Activated T-cell treated with anti-CD3 and anti-CD28 coated beads, Interleukin-2, amount 50 U/mL, for 72 hours (primary cell): ENCODE measurements around the gene MDGA2. TPM values are rescaled to one million over a fixed set of nuclear protein-coding genes. Genes with fewer than 3 reads are reported as not detected.

Experiments
- ATAC-seq, 2 donors: fragments of 150-1000 bp; cut with Tn5 transposase; replicated peaks in 1 of 2; 2 replicates each; pipeline ENCODE4 v1.10.0; 2021; ENCODE audit warnings: moderate library complexity in 2 of 2, mild to moderate bottlenecking in 1 of 2
- DNase-seq, 2 donors: peaks; one replicate each; pipeline ENCODE4 v3.0.0; 2021 to 2022; ENCODE audit warnings: mixed read lengths in 1 of 2
- H3K27ac Mint-ChIP-seq: one replicate; pipeline ENCODE4 v1.8.0; 2022; ENCODE audit warnings: mild to moderate bottlenecking, moderate library complexity, mixed read lengths
- H3K27me3 Mint-ChIP-seq: one replicate; pipeline ENCODE4 v1.8.0; 2022; ENCODE audit warnings: low read depth, mixed read lengths
- H3K36me3 Mint-ChIP-seq, 2 donors: one replicate each; pipeline ENCODE4 v1.8.0; 2022; ENCODE audit warnings: mixed read lengths in 2 of 2, mild to moderate bottlenecking in 1 of 2; ENCODE audit not compliant: insufficient read depth in 2 of 2
- H3K4me1 Mint-ChIP-seq: one replicate; pipeline ENCODE4 v1.8.0; 2022; ENCODE audit warnings: low read depth, mixed read lengths
- H3K4me3 Mint-ChIP-seq, 2 donors: one replicate each; pipeline ENCODE4 v1.8.0; 2022; ENCODE audit warnings: mild to moderate bottlenecking in 2 of 2, mixed read lengths in 2 of 2, moderate library complexity in 2 of 2
- H3K9me3 Mint-ChIP-seq, 2 donors: one replicate each; pipeline ENCODE4 v1.8.0; 2022; ENCODE audit warnings: mixed read lengths in 2 of 2
- total RNA-seq, 2 donors: library from RNA; stranded (reverse); gene quantifications; one replicate each; pipeline ENCODE4 v1.2.3, GENCODE V29; 2022

MDGA2 gene
- total RNA-seq, 2 donors from 2014 or later, result not detected

DNA sequence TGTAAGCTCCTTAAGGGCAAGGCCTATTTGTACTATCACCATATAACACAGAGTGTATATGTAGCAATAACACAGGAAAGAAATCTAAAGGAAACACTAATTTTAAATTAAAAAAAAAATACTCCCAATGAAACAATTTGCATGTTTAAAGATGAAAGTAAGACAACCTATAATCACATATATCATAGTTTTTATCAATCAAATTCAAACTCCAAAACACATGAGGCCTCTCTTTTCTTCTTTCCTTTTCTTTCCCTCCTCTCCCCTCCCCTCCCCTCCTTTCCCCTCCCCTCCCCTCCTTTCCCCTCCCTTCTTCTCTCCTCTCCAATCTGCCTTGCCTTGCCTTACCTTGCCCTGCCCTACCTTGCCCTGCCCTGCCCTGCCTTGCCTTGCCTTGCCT is 618.0 kb downstream of the MDGA2 start:
- H3K27ac Mint-ChIP-seq, result no peak overlapping the region
- no peaks in the 10 kb centered on the region for H3K27me3 Mint-ChIP-seq
- H3K4me1 Mint-ChIP-seq, result no peaks in the 10 kb centered on the region
- peaks cover 6 to 10% of the 10 kb centered on the region in 2 donors for H3K9me3 Mint-ChIP-seq
- H3K36me3 Mint-ChIP-seq, result no peaks in the 10 kb centered on the region
- ATAC-seq (no peak), DNase-seq (no peak)
- no peak overlapping the region for H3K4me3 Mint-ChIP-seq

DNA sequence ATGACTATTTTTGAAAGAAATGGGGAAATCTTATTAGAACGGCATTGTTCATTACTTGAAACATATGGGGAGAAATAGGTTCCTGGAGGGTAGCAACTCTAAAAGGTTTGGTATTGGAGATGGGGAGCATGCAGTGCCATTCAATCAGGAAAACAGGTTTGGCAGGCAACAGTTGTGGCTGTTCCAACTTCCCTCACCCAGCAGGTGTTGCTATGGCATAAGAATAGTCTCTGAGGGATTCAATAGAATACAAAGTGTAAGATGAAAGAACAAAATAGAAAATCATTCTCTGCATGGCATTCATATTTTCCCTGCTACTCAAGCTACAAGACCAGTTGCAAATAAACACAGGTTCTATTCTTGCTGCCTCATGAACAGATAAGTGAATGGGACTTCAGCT is 630.6 kb downstream of the MDGA2 start:
- ATAC-seq, result no peak

DNA sequence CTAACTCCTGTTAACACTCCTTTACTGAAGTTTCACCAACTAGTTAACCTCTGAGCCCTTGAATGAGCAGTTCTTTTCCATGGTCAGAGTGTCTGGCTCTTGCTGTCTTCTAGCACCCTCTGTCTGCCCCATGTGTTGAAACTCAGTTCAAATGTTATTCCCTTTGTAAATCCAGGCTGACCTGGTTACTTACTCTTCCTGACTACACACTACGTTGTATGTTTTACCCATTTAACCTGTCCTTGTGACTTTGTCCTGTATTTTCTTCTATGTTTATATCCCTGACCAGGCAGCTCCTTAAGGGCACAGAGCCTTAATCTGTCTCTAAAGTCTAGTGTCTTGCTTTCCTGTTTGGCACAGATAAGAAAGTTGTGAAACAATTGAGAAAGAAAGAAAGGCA is 634.9 kb downstream of the MDGA2 start:
- H3K4me1 Mint-ChIP-seq, result no peaks in the 10 kb centered on the region
- H3K27ac Mint-ChIP-seq, result no peak overlapping the region
- no peak for ATAC-seq
- no peaks in the 10 kb centered on the region for H3K27me3 Mint-ChIP-seq
- H3K9me3 Mint-ChIP-seq, result peaks cover 0 to 7% of the 10 kb centered on the region in 2 donors
- no peak overlapping the region for H3K4me3 Mint-ChIP-seq
- DNase-seq, result no peak
- no peaks in the 10 kb centered on the region for H3K36me3 Mint-ChIP-seq

More for the DNA sequence above, 630.6 kb downstream of the MDGA2 start:
- Mint-ChIP-seq H3K4me3 (no peak overlapping the region), H3K27me3 (no peaks in the 10 kb centered on the region), H3K4me1 (no peaks in the 10 kb centered on the region), H3K36me3 (no peaks in the 10 kb centered on the region), H3K9me3 (peaks cover 0 to 9% of the 10 kb centered on the region in 2 donors), H3K27ac (no peak overlapping the region)
- DNase-seq, result no peak

DNA sequence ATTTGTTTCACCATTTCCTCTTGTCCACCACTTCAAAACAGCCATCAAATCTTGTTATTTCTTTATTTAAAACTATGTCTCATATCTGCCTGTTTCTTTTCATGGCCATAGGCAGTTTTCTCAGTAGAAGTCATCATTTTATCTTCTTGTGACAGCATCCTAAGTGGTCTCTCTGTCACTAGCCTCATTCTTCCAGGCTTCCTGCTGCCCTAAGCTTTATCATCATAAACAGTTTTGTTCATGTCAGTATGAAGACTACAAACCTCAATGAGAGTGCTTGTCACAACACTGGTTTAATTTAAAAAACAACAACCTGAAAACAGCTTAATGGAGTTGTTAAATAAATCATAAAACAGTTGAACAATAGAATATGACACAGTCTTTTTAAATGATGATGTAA is 636.1 kb downstream of the MDGA2 start:
- Mint-ChIP-seq H3K4me1 (no peaks in the 10 kb centered on the region), H3K27ac (no peak overlapping the region), H3K27me3 (no peaks in the 10 kb centered on the region), H3K9me3 (peaks cover 1 to 10% of the 10 kb centered on the region in 2 donors), H3K4me3 (no peak overlapping the region), H3K36me3 (no peaks in the 10 kb centered on the region)
- DNase-seq (no peak), ATAC-seq (no peak)

DNA sequence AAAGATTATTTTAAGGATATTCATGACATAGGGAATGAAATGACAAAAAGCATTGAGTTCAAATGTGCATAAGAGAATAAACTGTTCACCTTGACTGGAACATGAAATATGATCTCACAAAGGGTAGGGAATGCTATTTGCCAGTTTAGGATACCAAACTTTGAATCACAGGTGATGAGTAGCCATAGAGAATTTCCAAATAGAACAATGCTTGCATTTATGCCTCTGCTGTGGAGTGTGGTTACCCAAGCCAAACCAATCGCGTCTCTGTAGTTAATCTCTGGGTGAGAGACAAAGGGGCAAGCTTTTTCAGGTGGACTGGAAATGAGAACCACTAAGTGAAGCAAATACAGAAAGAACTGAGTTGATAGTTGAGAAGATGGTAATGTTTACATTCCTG is 652.7 kb downstream of the MDGA2 start:
- no peak for DNase-seq
- Mint-ChIP-seq H3K27ac (no peak overlapping the region), H3K27me3 (no peaks in the 10 kb centered on the region), H3K36me3 (no peaks in the 10 kb centered on the region), H3K4me3 (no peak overlapping the region), H3K4me1 (no peaks in the 10 kb centered on the region), H3K9me3 (peaks cover 2 to 3% of the 10 kb centered on the region in 2 donors)
- no peak for ATAC-seq

DNA sequence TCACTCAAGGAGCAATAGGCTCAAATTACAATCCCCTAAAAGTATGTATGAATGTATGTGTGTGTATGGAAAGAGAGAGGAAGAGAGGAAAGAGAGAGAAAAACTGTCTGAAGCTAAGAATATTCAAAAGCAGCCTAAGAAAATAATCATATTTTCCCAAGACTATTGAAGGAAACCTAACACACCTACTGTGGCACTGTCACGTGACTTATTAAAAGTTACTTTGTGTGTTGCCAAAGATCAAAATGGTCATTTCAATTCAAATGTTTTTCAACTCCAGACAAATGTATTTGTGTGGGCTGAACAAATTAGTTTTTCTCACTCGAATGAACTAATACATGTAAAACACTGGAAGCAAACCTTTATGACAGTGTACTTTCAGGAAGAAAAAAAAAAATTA is 654.9 kb downstream of the MDGA2 start:
- no peak overlapping the region for H3K4me3 Mint-ChIP-seq
- no peaks in the 10 kb centered on the region for H3K36me3 Mint-ChIP-seq
- no peaks in the 10 kb centered on the region for H3K27me3 Mint-ChIP-seq
- no peak for DNase-seq
- no peaks in the 10 kb centered on the region for H3K4me1 Mint-ChIP-seq
- no peak overlapping the region for H3K27ac Mint-ChIP-seq
- peaks cover 4 to 5% of the 10 kb centered on the region in 2 donors for H3K9me3 Mint-ChIP-seq
- ATAC-seq, result no peak

DNA sequence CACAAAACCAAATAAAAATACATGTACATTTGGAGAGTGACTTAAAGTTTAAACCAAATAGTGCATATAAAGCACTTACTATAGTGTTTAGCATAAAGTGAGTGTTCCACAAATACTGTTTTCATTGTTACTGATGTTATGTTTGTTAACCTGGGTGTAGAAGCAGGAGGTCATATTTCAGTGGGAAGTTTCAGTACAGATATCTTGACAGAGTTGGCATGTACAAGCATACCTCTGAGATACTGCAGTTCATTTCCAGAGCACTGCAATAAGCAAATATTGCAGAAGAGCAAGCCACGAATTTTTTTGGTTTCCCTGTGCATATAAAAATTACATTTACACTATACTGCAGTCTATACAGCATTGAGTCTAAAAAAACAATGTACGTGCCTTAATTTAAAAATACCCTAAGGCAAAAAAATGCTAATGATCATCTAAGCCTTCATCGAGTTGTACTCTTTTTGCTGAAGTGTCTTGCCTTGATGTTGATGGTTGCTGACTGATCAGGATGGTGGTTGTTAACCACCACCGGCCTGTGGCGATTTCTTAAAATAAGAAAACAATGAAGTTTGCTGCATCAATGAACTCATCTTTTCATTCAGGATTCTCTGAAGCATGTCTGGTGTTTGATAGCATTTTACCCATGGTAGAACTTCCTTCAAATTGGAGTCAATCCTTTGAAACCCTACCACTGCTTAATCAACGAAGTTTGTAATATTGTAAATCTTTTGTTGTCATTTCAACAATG is 662.7 kb downstream of the MDGA2 start:
- H3K9me3 Mint-ChIP-seq, result peaks cover 4 to 15% of the 10 kb centered on the region in 2 donors
- H3K4me1 Mint-ChIP-seq, result no peaks in the 10 kb centered on the region
- H3K4me3 Mint-ChIP-seq, result no peak overlapping the region
- H3K27me3 Mint-ChIP-seq, result no peaks in the 10 kb centered on the region
- DNase-seq (no peak), ATAC-seq (no peak)
- H3K27ac Mint-ChIP-seq, result no peak overlapping the region
- H3K36me3 Mint-ChIP-seq, result no peaks in the 10 kb centered on the region

DNA sequence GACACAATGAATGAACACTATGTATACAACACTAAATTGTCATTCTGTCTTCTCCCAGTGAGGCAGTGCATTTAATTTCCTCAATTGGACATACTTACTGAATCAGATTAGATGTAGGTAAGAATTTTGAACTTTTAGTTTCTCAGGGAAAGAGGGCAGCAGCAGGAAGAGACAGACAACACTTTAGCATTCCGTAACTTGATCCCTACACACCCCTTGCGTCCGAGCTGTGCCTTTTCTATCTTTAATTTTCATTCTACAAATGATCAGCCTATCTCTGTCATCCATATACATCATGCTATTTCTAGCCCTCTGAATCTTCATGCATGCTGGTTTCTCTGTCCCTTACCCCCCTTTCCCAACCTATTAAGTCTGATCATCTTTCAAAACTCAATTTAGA is 665.8 kb downstream of the MDGA2 start:
- no peak for ATAC-seq
- Mint-ChIP-seq H3K27ac (no peak overlapping the region), H3K9me3 (peaks cover 0 to 7% of the 10 kb centered on the region in 2 donors), H3K4me3 (no peak overlapping the region), H3K4me1 (no peaks in the 10 kb centered on the region), H3K36me3 (no peaks in the 10 kb centered on the region), H3K27me3 (no peaks in the 10 kb centered on the region)
- no peak for DNase-seq

DNA sequence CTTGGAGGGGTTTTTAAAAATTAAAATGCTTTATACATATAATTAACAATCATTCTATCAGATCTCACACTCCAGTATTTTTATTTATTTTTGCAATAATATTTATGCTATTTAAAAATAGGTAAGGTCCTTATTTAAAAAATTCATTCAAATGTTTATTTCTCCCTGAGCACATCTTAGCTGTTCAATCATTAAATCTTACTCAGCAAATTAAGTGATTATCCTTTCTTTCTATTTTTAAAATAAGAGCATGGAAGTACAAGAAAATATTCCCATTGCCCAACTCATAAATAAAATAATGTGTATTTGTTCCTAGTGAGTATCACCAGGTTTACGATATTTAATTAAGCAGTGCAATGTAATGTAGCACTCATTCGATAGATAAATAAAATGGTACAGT is 666.7 kb downstream of the MDGA2 start:
- H3K27me3 Mint-ChIP-seq, result no peaks in the 10 kb centered on the region
- DNase-seq, result no peak
- peaks cover 0 to 7% of the 10 kb centered on the region in 2 donors for H3K9me3 Mint-ChIP-seq
- ATAC-seq, result no peak
- no peaks in the 10 kb centered on the region for H3K4me1 Mint-ChIP-seq
- H3K27ac Mint-ChIP-seq, result no peak overlapping the region
- H3K4me3 Mint-ChIP-seq, result no peak overlapping the region
- H3K36me3 Mint-ChIP-seq, result no peaks in the 10 kb centered on the region

DNA sequence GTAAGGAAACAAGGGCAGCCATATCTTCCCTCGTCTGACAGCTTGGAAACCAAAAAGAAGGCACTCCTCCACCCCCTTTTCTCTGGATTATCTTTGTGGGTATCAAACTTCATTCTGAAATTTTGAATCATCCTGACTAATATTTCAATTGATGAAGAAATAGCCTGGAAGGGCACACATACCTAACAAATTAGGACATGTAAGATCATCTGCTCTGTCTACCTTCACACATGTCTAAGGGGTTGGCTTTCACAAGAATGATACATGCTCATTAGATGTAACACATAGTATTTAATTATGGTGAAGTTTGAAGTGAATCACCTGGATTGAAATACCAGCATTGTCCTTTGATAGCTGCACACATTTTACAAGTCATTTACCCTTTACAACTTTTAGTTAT is 675.7 kb downstream of the MDGA2 start:
- H3K27me3 Mint-ChIP-seq, result no peaks in the 10 kb centered on the region
- ATAC-seq (no peak), DNase-seq (no peak)
- H3K36me3 Mint-ChIP-seq, result no peaks in the 10 kb centered on the region
- no peak overlapping the region for H3K27ac Mint-ChIP-seq
- H3K4me1 Mint-ChIP-seq, result no peaks in the 10 kb centered on the region
- peaks cover 0 to 4% of the 10 kb centered on the region in 2 donors for H3K9me3 Mint-ChIP-seq
- H3K4me3 Mint-ChIP-seq, result no peak overlapping the region

DNA sequence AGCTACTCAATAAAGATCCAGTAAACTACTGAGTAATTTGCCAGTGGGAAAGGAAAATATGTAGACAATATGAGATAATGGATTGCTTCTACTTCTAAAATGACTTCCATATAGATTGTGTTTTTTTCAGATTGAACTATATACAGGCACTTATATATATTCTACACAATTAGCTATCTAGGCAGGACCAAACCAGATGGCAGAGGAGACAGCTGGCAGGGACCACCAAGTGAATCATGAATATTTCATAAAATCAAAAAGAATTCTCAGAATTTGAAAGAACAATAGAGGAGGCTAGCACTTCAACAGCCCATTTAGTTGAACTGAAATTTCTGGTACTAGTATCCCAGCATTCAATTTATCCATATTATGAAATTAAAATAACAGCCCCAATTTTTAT is 685.8 kb downstream of the MDGA2 start:
- ATAC-seq, result no peak
- no peaks in the 10 kb centered on the region for H3K36me3 Mint-ChIP-seq
- H3K27me3 Mint-ChIP-seq, result no peaks in the 10 kb centered on the region
- H3K9me3 Mint-ChIP-seq, result peaks cover 4 to 6% of the 10 kb centered on the region in 2 donors
- H3K4me3 Mint-ChIP-seq, result no peak overlapping the region
- DNase-seq, result no peak
- H3K27ac Mint-ChIP-seq, result no peak overlapping the region
- no peaks in the 10 kb centered on the region for H3K4me1 Mint-ChIP-seq

DNA sequence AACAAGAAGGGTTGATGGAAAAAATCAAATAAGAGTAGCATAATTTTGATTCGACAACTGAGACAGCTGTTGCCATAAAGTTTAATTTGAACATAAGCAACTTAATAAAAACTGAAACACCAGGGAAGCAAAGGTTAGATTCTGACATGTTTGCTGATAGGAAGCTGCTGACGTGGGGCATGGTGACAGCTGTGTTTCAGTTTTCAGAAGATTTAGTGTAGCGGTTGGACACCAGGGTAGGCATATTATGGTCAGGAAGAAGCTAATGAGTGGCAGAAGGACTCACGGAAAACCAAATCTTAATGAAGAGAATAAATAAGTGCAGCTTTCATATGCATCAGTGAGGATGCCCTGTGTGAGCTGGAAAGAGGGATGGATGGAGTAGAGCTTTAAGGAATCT is 687.1 kb downstream of the MDGA2 start:
- peaks cover 4 to 6% of the 10 kb centered on the region in 2 donors for H3K9me3 Mint-ChIP-seq
- ATAC-seq (no peak), DNase-seq (no peak)
- no peaks in the 10 kb centered on the region for H3K27me3 Mint-ChIP-seq
- H3K36me3 Mint-ChIP-seq, result no peaks in the 10 kb centered on the region
- no peaks in the 10 kb centered on the region for H3K4me1 Mint-ChIP-seq
- H3K27ac Mint-ChIP-seq, result no peak overlapping the region
- H3K4me3 Mint-ChIP-seq, result no peak overlapping the region

DNA sequence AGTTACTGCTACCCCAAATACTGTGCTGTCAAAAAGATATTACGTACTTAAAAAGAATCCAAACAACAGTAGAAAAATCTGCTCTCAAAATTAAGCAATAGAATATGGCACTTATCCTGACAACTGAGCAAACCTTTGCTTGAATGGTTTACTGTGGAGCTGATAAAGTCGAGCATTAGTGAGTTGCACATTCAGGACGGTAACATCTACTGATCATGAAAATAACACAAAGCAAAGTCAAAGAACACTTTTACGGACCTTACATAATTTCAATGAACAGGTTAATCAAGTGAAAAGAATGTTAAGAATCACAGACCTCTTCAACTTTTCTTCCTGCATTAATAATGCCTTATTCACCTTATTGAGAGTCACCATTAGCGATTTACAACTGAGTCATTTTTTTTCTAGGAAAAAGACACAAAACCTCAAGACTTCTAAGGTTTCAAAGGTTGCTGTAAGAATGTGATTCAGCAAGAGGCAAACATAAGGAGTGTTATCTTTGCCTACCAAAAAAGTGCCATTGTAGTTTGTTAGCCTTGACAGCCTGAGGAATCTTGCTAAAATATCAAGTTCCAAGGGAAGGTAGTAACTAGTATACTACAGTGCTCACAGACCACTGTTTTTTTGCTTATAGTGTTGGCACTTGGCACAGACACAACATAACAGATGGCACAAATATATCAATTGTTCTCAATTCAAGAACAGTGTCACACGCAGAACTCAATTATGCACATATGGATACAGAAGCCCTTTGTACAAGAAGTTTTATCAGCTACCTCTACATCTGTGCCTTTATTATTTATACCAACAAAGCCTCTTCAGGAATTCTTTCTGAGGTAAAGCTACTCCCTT is 689.6 kb downstream of the MDGA2 start:
- H3K4me1 Mint-ChIP-seq, result no peaks in the 10 kb centered on the region
- no peak for DNase-seq
- ATAC-seq, result no peak
- no peak overlapping the region for H3K27ac Mint-ChIP-seq
- H3K27me3 Mint-ChIP-seq, result no peaks in the 10 kb centered on the region
- H3K4me3 Mint-ChIP-seq, result no peak overlapping the region
- H3K36me3 Mint-ChIP-seq, result no peaks in the 10 kb centered on the region
- peaks cover 4 to 6% of the 10 kb centered on the region in 2 donors for H3K9me3 Mint-ChIP-seq
